Ovary (tissue), 3 donors: ENCODE results near the gene CACNA2D1.

Source experiments
- CTCF ChIP-seq, 3 donors: fragments of 450-650 bp in 2 of 3; fragments of 200-600 bp in 1 of 3; IDR thresholded peaks; one replicate each; pipeline versions ENCODE4 v1.5.1 to v1.8.0; 2016 to 2022; ENCODE audit warnings: antibody characterized with exemption in 3 of 3, mild to moderate bottlenecking in 1 of 3
- EP300 ChIP-seq: sonication (generic); formaldehyde crosslinking; IDR thresholded peaks from one replicate; pipeline ENCODE4 v1.6.1; 2017; ENCODE audit warnings: antibody characterized with exemption
- POLR2A ChIP-seq: fragments of 450-650 bp; IDR thresholded peaks from one replicate; pipeline ENCODE4 v1.6.1; 2017; ENCODE audit warnings: antibody characterized with exemption, mild to moderate bottlenecking, moderate library complexity
- donor health status: DM: no; HTN: no; CAD: no.

- TF ChIP-seq CTCF (IDR thresholded peaks at IDR 0.05) (no peak), POLR2A (no peak), EP300 (no peak)
Observed at GRCh38 chr7:81902536-81902935, 541.0 kb downstream of the CACNA2D1 start.
